OCI-LY1 (cell line): ENCODE data around the gene CUBN.

Experiments used
- H2AFZ ChIP-seq: fragments of 200-600 bp; sonication (generic), shearing (Covaris generic); 2 replicates; pipeline ENCODE4 v1.6.0; 2014; ENCODE audit warnings: antibody characterized with exemption, mild to moderate bottlenecking, low read length
- H3F3A ChIP-seq: fragments of 200-600 bp; sonication (generic), shearing (Covaris generic); 2 replicates; pipeline ENCODE4 v1.6.0; 2014; ENCODE audit warnings: mild to moderate bottlenecking, antibody characterized with exemption, low read length, moderate library complexity; ENCODE audit not compliant: insufficient read depth
- H3K27ac ChIP-seq: fragments of 200-600 bp; sonication (generic); 2 replicates; pipeline ENCODE4 v1.5.1; 2014; ENCODE audit warnings: low read length, mixed run types, mild to moderate bottlenecking, low read depth; ENCODE audit not compliant: poor library complexity, severe bottlenecking
- H3K27me3 ChIP-seq: fragments of 200-600 bp; sonication (generic); 2 replicates; pipeline ENCODE4 v1.6.0; 2014; ENCODE audit warnings: antibody characterized with exemption, mild to moderate bottlenecking, low read length, moderate library complexity; ENCODE audit not compliant: insufficient read depth
- H3K36me3 ChIP-seq: fragments of 200-600 bp; sonication (generic); 2 replicates; pipeline ENCODE4 v1.6.1; 2014; ENCODE audit warnings: mild to moderate bottlenecking, antibody characterized with exemption, low read length, moderate library complexity, mixed read lengths; ENCODE audit not compliant: insufficient read depth
- H3K4me1 ChIP-seq: fragments of 200-600 bp; sonication (generic); 2 replicates; pipeline ENCODE4 v1.5.1; 2014; ENCODE audit warnings: mild to moderate bottlenecking, low read length, moderate library complexity; ENCODE audit not compliant: insufficient read depth, severe bottlenecking
- H3K4me2 ChIP-seq: fragments of 200-600 bp; sonication (generic), shearing (Covaris generic); 2 replicates; pipeline ENCODE4 v1.6.1; 2014; ENCODE audit warnings: low read length
- H3K4me3 ChIP-seq: fragments of 200-600 bp; sonication (generic); 2 replicates; pipeline ENCODE4 v1.5.1; 2014; ENCODE audit warnings: low read length, low read depth, mild to moderate bottlenecking, mixed read lengths; ENCODE audit not compliant: poor library complexity, severe bottlenecking
- H3K79me2 ChIP-seq: fragments of 200-600 bp; shearing (Covaris generic); 2 replicates; pipeline ENCODE4 v1.6.1; 2016; ENCODE audit warnings: mixed run types, low read length, mixed read lengths; ENCODE audit not compliant: insufficient read depth
- H3K9ac ChIP-seq: fragments of 200-600 bp; sonication (generic), shearing (Covaris generic); 2 replicates; pipeline ENCODE4 v1.6.1; 2014; ENCODE audit warnings: mild to moderate bottlenecking, low read length, mixed read lengths
- H3K9me2 ChIP-seq: fragments of 200-600 bp; sonication (generic), shearing (Covaris generic); 2 replicates; pipeline ENCODE4 v1.6.1; 2014; ENCODE audit warnings: low read depth, mild to moderate bottlenecking, low read length, mixed read lengths
- H3K9me3 ChIP-seq: fragments of 200-600 bp; shearing (Covaris generic); 2 replicates; pipeline ENCODE4 v1.6.1; 2014; ENCODE audit warnings: low read length, mixed read lengths
- H4K20me1 ChIP-seq: fragments of 200-600 bp; sonication (generic), shearing (Covaris generic); 2 replicates; pipeline ENCODE4 v1.6.0; 2016; ENCODE audit warnings: mild to moderate bottlenecking, low read length; ENCODE audit not compliant: insufficient read depth
- CTCF ChIP-seq: fragments of 200-600 bp; sonication (generic), shearing (Covaris generic); IDR thresholded peaks from 2 replicates; pipeline ENCODE4 v1.5.1; 2017; ENCODE audit warnings: mild to moderate bottlenecking, antibody characterized with exemption, low read length, moderate library complexity, mixed read lengths
- EZH2 ChIP-seq: fragments of 200-600 bp; sonication (generic), shearing (Covaris generic); IDR thresholded peaks from 2 replicates; pipeline ENCODE4 v1.8.0; 2017; ENCODE audit warnings: borderline replicate concordance, mixed run types, mild to moderate bottlenecking, antibody characterized with exemption, low read length, moderate library complexity, mixed read lengths

The CUBN gene

GRCh38 chr10:16788125-16788524, 341.5 kb downstream of the CUBN start:
- Histone ChIP-seq H4K20me1 (no peaks in the 10 kb centered on the region), H3F3A (no peaks in the 10 kb centered on the region), H3K9me2 (no peaks in the 10 kb centered on the region), H3K4me3 (no peak overlapping the region), H3K4me2 (no peak overlapping the region), H3K27ac (no peak overlapping the region), H3K4me1 (no peaks in the 10 kb centered on the region), H2AFZ (no peak overlapping the region), H3K36me3 (no peaks in the 10 kb centered on the region), H3K27me3 (no peaks in the 10 kb centered on the region), H3K9ac (no peak overlapping the region), H3K9me3 (no peaks in the 10 kb centered on the region; the same call in 1 of the 2 replicates), H3K79me2 (0 out of 2 replicates have a peak, but pooled peaks cover 2% of the 10 kb centered on the region)
- TF ChIP-seq EZH2 = no peak
- TF ChIP-seq CTCF = no peak

- TF ChIP-seq EZH2 = no peak
- TF ChIP-seq CTCF = no peak
- H3K36me3 ChIP-seq = no peaks in the 10 kb centered on the region
- no peak overlapping the region for H3K4me3 ChIP-seq
- no peaks in the 10 kb centered on the region for H4K20me1 ChIP-seq
- H3K9ac ChIP-seq = no peak overlapping the region
- no peak overlapping the region for H3K4me2 ChIP-seq
- no peaks in the 10 kb centered on the region for H3K4me1 ChIP-seq
- H3K9me3 ChIP-seq = no peaks in the 10 kb centered on the region; the same call in 1 of the 2 replicates
- H3F3A ChIP-seq = no peaks in the 10 kb centered on the region
- no peak overlapping the region for H3K27ac ChIP-seq
- no peaks in the 10 kb centered on the region for H3K9me2 ChIP-seq
- no peaks in the 10 kb centered on the region for H3K27me3 ChIP-seq
- H2AFZ ChIP-seq = no peak overlapping the region
- H3K79me2 ChIP-seq = no peaks in the 10 kb centered on the region
These were observed 342.2 kb downstream of the CUBN start for GRCh38 chr10:16787361-16787791.

GRCh38 chr10:16780338-16780880, 349.2 kb downstream of the CUBN start:
- no peaks in the 10 kb centered on the region for H3K36me3 ChIP-seq
- no peak overlapping the region for H3K4me2 ChIP-seq
- H3K27me3 ChIP-seq = no peaks in the 10 kb centered on the region
- no peaks in the 10 kb centered on the region for H3K9me2 ChIP-seq
- no peak overlapping the region for H3K9ac ChIP-seq
- no peak overlapping the region for H3K4me3 ChIP-seq
- H3K27ac ChIP-seq = no peak overlapping the region
- no peaks in the 10 kb centered on the region for H3F3A ChIP-seq
- H3K79me2 ChIP-seq = no peaks in the 10 kb centered on the region
- no peak overlapping the region for H2AFZ ChIP-seq
- H3K4me1 ChIP-seq = no peaks in the 10 kb centered on the region
- TF ChIP-seq EZH2 (no peak), CTCF (no peak)
- H4K20me1 ChIP-seq = no peaks in the 10 kb centered on the region
- no peaks in the 10 kb centered on the region for H3K9me3 ChIP-seq
